ENCODE results near the gene SPOCK1.

DNA sequence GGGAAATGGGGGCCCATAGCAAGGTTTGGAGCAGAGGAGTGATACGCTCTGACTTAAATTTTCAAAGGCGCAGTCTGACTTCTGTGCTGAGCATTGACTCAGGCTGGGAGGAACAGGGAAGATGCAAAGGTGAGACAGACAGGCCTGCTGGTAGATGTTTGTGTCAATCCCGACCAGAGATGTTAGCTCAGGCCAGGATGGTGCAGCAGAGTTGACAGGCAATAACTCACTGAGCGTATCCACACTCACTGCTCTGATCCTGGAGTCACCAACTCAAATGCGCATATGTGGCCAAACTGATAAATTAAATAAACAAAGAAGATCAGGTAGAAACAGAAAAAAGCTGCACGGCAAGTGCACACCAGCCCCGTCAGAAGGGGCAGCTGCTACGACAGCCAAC, 95.3 kb downstream of the SPOCK1 start:
- TF ChIP-seq EZH2 (IDR thresholded peaks at IDR 0.05; ENCODE audit: borderline replicate concordance, low read length): no peak
- TF ChIP-seq, protein P1, sequence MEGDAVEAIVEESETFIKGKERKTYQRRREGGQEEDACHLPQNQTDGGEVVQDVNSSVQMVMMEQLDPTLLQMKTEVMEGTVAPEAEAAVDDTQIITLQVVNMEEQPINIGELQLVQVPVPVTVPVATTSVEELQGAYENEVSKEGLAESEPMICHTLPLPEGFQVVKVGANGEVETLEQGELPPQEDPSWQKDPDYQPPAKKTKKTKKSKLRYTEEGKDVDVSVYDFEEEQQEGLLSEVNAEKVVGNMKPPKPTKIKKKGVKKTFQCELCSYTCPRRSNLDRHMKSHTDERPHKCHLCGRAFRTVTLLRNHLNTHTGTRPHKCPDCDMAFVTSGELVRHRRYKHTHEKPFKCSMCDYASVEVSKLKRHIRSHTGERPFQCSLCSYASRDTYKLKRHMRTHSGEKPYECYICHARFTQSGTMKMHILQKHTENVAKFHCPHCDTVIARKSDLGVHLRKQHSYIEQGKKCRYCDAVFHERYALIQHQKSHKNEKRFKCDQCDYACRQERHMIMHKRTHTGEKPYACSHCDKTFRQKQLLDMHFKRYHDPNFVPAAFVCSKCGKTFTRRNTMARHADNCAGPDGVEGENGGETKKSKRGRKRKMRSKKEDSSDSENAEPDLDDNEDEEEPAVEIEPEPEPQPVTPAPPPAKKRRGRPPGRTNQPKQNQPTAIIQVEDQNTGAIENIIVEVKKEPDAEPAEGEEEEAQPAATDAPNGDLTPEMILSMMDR (conservative IDR thresholded peaks at IDR 0.05 in 1 of 2, IDR thresholded peaks at IDR 0.05 in 1 of 2; ENCODE audit: extremely low read depth in 1 of 2, insufficient read depth in 1 of 2, low read depth in 1 of 2, low read length in 2 of 2): no peak
